ENCODE results near the gene EPPIN. TPM values are rescaled to one million over a fixed set of nuclear protein-coding genes. Genes with fewer than 3 reads are reported as not detected.
"Not testable (repeated sequence)": the region's sequence is repeated elsewhere in the genome, so short reads cannot be mapped to it uniquely, and the experiment has no call there.

Gene EPPIN
- total RNA-seq, 6 experiments from 2014 or later, result not detected

DNA sequence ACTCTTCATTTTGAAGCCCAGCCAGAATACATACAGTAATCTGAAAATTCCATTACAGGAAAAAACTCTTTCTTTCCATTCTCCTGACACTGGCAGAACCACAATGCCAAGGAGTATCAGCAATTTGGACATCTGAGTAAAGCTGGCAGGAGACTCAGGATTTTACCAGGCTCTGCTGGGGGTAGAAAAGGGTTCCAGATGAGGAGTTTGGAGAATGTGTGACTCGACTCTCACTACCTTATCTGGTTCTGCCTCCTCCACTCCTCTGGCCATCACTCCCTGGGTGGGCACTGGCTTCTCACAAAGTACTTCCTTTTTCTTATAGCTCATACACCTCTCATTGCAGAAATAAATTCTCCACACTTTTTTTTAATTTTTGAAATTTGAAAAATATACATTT, 42.5 kb upstream of the EPPIN start:
- no peaks in the 10 kb centered on the region for H3K9me3 ChIP-seq
- no peak overlapping the region for H3K4me3 ChIP-seq
- DNase-seq (no peak), ATAC-seq (no peak)
- no peak for TF ChIP-seq POLR2A (IDR thresholded peaks at IDR 0.05)
- TF ChIP-seq, protein P1, sequence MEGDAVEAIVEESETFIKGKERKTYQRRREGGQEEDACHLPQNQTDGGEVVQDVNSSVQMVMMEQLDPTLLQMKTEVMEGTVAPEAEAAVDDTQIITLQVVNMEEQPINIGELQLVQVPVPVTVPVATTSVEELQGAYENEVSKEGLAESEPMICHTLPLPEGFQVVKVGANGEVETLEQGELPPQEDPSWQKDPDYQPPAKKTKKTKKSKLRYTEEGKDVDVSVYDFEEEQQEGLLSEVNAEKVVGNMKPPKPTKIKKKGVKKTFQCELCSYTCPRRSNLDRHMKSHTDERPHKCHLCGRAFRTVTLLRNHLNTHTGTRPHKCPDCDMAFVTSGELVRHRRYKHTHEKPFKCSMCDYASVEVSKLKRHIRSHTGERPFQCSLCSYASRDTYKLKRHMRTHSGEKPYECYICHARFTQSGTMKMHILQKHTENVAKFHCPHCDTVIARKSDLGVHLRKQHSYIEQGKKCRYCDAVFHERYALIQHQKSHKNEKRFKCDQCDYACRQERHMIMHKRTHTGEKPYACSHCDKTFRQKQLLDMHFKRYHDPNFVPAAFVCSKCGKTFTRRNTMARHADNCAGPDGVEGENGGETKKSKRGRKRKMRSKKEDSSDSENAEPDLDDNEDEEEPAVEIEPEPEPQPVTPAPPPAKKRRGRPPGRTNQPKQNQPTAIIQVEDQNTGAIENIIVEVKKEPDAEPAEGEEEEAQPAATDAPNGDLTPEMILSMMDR (IDR thresholded peaks at IDR 0.05), result no peak
- no peaks in the 10 kb centered on the region for H3K27me3 ChIP-seq
- H3K36me3 ChIP-seq, result no peaks in the 10 kb centered on the region
- WGBS (ENCODE audit: insufficient coverage, low coverage, low lambda C conversion rate, missing lambda C conversion rate), result 31% methylated on average over 1 of the region's 1 CpG
- intact Hi-C loops (cut with DNase I), result loop anchor here in 1 of 2 donors (10.0 kb wide), 1 partner anchor 185 kb away; no protein-coding TSS in a partner anchor
- no peaks in the 10 kb centered on the region for H3K4me1 ChIP-seq
- H3K27ac ChIP-seq, result no peak overlapping the region

DNA sequence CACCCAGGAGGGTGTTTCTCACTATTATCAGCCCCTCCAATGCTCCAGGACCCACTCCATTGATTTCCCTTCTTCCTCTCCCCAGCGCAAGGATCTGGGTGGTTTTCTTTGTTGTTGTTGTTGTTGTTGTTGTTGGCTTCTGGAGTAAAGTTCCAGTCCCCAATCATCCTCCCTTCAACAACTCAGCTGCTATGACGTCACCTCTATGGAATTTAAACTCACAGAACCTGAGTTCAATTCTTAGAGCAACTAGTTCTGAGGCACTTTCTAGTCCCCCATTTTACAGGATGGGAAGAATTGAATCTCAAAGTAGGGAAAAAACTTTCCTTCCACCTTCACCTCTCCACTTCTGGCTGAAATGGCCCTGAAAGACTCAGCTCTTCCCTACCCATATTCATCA, 41.6 kb upstream of the EPPIN start:
- TF ChIP-seq, protein P1 (IDR thresholded peaks at IDR 0.05), result no peak
- no peak for TF ChIP-seq POLR2A (IDR thresholded peaks at IDR 0.05)
- WGBS (ENCODE audit: insufficient coverage, low coverage, low lambda C conversion rate, missing lambda C conversion rate), result 41% methylated on average over 1 of the region's 2 CpGs
- no peak for DNase-seq

DNA sequence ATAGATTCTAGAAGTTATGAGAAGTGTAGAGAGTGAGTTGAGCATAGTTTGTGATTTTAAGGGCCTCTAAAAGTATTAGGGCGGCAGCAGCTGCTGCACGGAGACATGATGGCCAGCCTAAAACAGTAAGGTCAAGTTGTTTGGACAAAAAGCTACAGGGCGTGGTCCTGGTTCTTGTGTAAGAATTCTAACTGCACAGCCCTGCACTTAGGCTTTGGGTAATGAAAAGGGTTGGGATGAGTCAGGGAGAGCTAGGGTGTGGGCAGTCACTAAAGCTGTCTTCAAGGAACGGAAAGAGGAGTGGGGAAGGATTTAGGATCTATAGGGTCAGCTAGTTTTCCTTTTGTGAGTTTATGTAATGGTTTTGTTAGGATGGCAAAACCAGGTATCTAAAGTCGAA, 38.8 kb upstream of the EPPIN start:
- H3K4me3 ChIP-seq; H3K9me3 ChIP-seq; H3K4me1 ChIP-seq; DNase-seq; ATAC-seq; H3K27ac ChIP-seq; intact Hi-C loops (cut with DNase I); H3K27me3 ChIP-seq; H3K36me3 ChIP-seq: not testable (repeated sequence)
- WGBS (ENCODE audit: insufficient coverage, low coverage, low lambda C conversion rate, missing lambda C conversion rate), result 82% methylated on average over 5 of the region's 5 CpGs

More for the DNA sequence above, 41.6 kb upstream of the EPPIN start:
- intact Hi-C loops (cut with DNase I), result no loop called here
- no peaks in the 10 kb centered on the region for H3K36me3 ChIP-seq
- H3K4me3 ChIP-seq, result no peak overlapping the region
- no peak for ATAC-seq
- no peaks in the 10 kb centered on the region for H3K9me3 ChIP-seq
- H3K27ac ChIP-seq, result no peak overlapping the region
- no peaks in the 10 kb centered on the region for H3K27me3 ChIP-seq
- no peaks in the 10 kb centered on the region for H3K4me1 ChIP-seq

DNA sequence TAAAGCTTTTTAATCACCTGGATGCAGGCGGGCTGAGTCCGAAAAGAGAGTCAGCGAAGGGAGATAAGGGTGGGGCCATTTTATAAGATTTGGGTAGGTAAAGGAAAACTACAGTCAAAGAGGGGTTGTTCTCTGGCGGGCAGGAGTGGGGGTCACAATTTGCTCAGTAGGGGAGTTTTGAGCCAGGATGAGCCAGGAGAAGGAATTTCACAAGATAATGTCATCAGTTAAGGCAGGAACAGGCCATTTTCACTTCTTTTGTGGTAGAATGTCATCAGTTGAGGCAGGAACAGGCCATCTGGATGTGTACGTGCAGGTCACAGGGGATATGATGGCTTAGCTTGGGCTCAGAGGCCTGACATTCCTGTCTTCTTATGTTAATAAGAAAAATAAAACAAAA, 37.1 kb upstream of the EPPIN start:
- H3K27ac ChIP-seq; H3K4me3 ChIP-seq; H3K36me3 ChIP-seq; DNase-seq; H3K4me1 ChIP-seq; H3K27me3 ChIP-seq; H3K9me3 ChIP-seq; ATAC-seq; intact Hi-C loops (cut with DNase I): not testable (repeated sequence)
- WGBS (ENCODE audit: insufficient coverage, low coverage, low lambda C conversion rate, missing lambda C conversion rate), result 49% methylated on average over 5 of the region's 5 CpGs

DNA sequence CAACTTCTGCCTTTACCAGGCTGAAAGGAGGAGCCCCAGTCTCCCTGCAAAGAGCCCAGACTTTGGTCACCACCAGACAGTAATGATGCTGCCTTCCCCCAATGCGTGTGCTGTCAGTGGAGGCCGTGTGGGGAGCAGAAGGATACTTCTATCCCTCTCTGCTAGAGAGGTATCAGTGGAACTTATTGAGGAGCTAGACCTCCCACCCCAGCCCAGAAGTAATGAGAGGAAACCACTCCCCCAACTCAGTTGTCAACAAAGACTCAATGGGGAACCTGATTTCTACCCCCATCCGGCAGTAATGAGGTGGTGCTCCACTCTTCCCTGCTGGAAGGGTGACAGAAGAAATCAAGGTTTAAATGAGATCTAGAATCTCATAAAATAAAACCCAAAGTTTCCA, 36.3 kb upstream of the EPPIN start:
- intact Hi-C loops (cut with DNase I), result no loop called here
- 23% methylated on average over 3 of the region's 3 CpGs for WGBS (ENCODE audit: insufficient coverage, low coverage, low lambda C conversion rate, missing lambda C conversion rate)

More for the DNA sequence above, 36.3 kb upstream of the EPPIN start:
- TF ChIP-seq, protein P1 (IDR thresholded peaks at IDR 0.05), result no peak
- no peak for TF ChIP-seq POLR2A (IDR thresholded peaks at IDR 0.05)
- ATAC-seq, result no peak
- Histone ChIP-seq H3K4me1 (no peaks in the 10 kb centered on the region), H3K27ac (no peak overlapping the region), H3K27me3 (no peaks in the 10 kb centered on the region), H3K9me3 (no peaks in the 10 kb centered on the region), H3K4me3 (no peak overlapping the region), H3K36me3 (no peaks in the 10 kb centered on the region)
- no peak for DNase-seq

All from right lobe of liver (tissue), 6 donors.